Liver (tissue), 9 donors: Measurements from ENCODE around the gene ADAP1. TPM values are rescaled to one million over a fixed set of nuclear protein-coding genes. Genes with fewer than 3 reads are reported as not detected.

Experiments
- DNase-seq: peaks from one replicate; pipeline ENCODE4 v3.0.0-alpha.2; 2017; ENCODE audit warnings: low spot score
- H3K27ac ChIP-seq, 2 donors: one replicate each; pipeline ENCODE4 v1.7.0; 2013; ENCODE audit warnings: inconsistent platforms in 2 of 2, low read length in 2 of 2, control low read depth in 1 of 2, low read depth in 1 of 2, mild to moderate bottlenecking in 1 of 2
- H3K27me3 ChIP-seq, 4 donors: one replicate each; pipeline versions ENCODE4 v1.6.1 to v1.7.0; 2013; ENCODE audit warnings: low read length in 3 of 4, inconsistent platforms in 1 of 4, mild to moderate bottlenecking in 1 of 4, moderate library complexity in 1 of 4; ENCODE audit not compliant: control insufficient read depth in 4 of 4, insufficient read depth in 4 of 4
- H3K36me3 ChIP-seq, 4 donors: one replicate each; pipeline versions ENCODE4 v1.6.1 to v1.7.0; 2013; ENCODE audit warnings: low read length in 3 of 4, mild to moderate bottlenecking in 3 of 4, low read depth in 1 of 4, moderate library complexity in 1 of 4; ENCODE audit not compliant: control insufficient read depth in 4 of 4, insufficient read depth in 3 of 4
- H3K4me1 ChIP-seq, 4 donors: one replicate each; pipeline versions ENCODE4 v1.6.1 to v1.7.0; 2013; ENCODE audit warnings: low read length in 3 of 4, mild to moderate bottlenecking in 3 of 4, moderate library complexity in 1 of 4; ENCODE audit not compliant: control insufficient read depth in 4 of 4, insufficient read depth in 4 of 4
- H3K4me3 ChIP-seq, 3 donors: one replicate each; pipeline versions ENCODE4 v1.6.1 to v1.7.0; 2013; ENCODE audit warnings: low read length in 3 of 3, control low read depth in 1 of 3, low read depth in 1 of 3, mild to moderate bottlenecking in 1 of 3
- H3K9ac ChIP-seq, 2 donors: one replicate each; pipeline ENCODE4 v1.7.0; 2013; ENCODE audit warnings: low read length in 2 of 2, mild to moderate bottlenecking in 2 of 2, moderate library complexity in 2 of 2, control low read depth in 1 of 2, low read depth in 1 of 2
- H3K9me3 ChIP-seq, 4 donors: one replicate each; pipeline versions ENCODE4 v1.6.1 to v1.7.0; 2013; ENCODE audit warnings: low read length in 3 of 4; ENCODE audit not compliant: control insufficient read depth in 4 of 4
- FOXA1 ChIP-seq: IDR thresholded peaks from 2 replicates; pipeline ENCODE4 v1.6.1; 2016; ENCODE audit warnings: antibody characterized with exemption
- GABPA ChIP-seq, 2 donors: IDR thresholded peaks in 1 of 2; conservative IDR thresholded peaks in 1 of 2; 2 replicates each; pipeline ENCODE4 v1.6.1; 2016; ENCODE audit warnings: antibody characterized with exemption in 2 of 2, mild to moderate bottlenecking in 1 of 2, moderate library complexity in 1 of 2
- NR2F2 ChIP-seq: IDR thresholded peaks from 2 replicates; pipeline ENCODE4 v1.6.1; 2016; ENCODE audit warnings: antibody characterized with exemption
- RAD21 ChIP-seq, 2 donors: IDR thresholded peaks; 2 replicates each; pipeline ENCODE4 v1.6.1; 2016; ENCODE audit warnings: antibody characterized with exemption in 2 of 2, mild to moderate bottlenecking in 2 of 2
- RXRA ChIP-seq, 2 donors: IDR thresholded peaks; 2 replicates each; pipeline ENCODE4 v1.6.1; 2017 to 2018; ENCODE audit warnings: antibody characterized with exemption in 2 of 2, mild to moderate bottlenecking in 1 of 2
- TAF1 ChIP-seq: conservative IDR thresholded peaks from 2 replicates; pipeline ENCODE4 v1.6.1; 2016; ENCODE audit warnings: antibody characterized with exemption, mild to moderate bottlenecking
- YY1 ChIP-seq: IDR thresholded peaks from 2 replicates; pipeline ENCODE4 v1.6.1; 2016; ENCODE audit warnings: antibody characterized with exemption, mild to moderate bottlenecking
- WGBS: extraction: QIAGEN DNeasy Blood & Tissue Kit; methylation state at CpG from one replicate; pipeline ENCODE4 v1.1.7; 2013; 5-methylcytosine and 5-hydroxymethylcytosine counted together
- polyA plus RNA-seq, 2 donors: library from polyadenylated mRNA; stranded (reverse) in 1 of 2; unstranded in 1 of 2; fragments of 200-250 nt in 1 of 2; fragments of >200 nt in 1 of 2; fragmentation: Nextera tagmentation in 1 of 2; extraction: Ambion mirVana in 1 of 2; gene quantifications; one replicate each; pipeline versions ENCODE4 v1.2.1 to v1.2.3, GENCODE V29; 2013 to 2015
- total RNA-seq, 2 donors: library from RNA; depleted of rRNA; stranded (reverse); fragments of >200 nt; gene quantifications; one replicate each; pipeline ENCODE4 v1.2.3, GENCODE V29; 2014
- TF ChIP-seq, protein P1 (sequence below): IDR thresholded peaks from 2 replicates; pipeline ENCODE4 v1.6.1; 2016; ENCODE audit warnings: antibody characterized with exemption
- TF ChIP-seq, protein P2 (sequence below): IDR thresholded peaks from 2 replicates; pipeline ENCODE4 v1.6.1; 2016; ENCODE audit warnings: antibody characterized with exemption
- TF ChIP-seq, protein P3 (sequence below): IDR thresholded peaks from 2 replicates; pipeline ENCODE4 v1.6.1; 2016; ENCODE audit warnings: antibody characterized with exemption, mild to moderate bottlenecking
- TF ChIP-seq, protein P4 (sequence below): fragments of 150-350 bp; IDR thresholded peaks from 2 replicates; pipeline ENCODE4 v1.5.1; 2017; ENCODE audit warnings: improper control_type of control experiment, low read depth, low read length; ENCODE audit not compliant: missing input control
- TF ChIP-seq, protein P5 (sequence below): IDR thresholded peaks from 2 replicates; pipeline ENCODE4 v1.6.1; 2016; ENCODE audit warnings: antibody characterized with exemption
- donor health status: healthy.
- donor health status: healthy.
- donor health status: healthy.
- donor health status: healthy.
- donor health status: healthy.

Gene ADAP1
- total and polyA plus RNA-seq, 4 donors = 0.46 to 3.7 (median 2.7) TPM

DNA sequence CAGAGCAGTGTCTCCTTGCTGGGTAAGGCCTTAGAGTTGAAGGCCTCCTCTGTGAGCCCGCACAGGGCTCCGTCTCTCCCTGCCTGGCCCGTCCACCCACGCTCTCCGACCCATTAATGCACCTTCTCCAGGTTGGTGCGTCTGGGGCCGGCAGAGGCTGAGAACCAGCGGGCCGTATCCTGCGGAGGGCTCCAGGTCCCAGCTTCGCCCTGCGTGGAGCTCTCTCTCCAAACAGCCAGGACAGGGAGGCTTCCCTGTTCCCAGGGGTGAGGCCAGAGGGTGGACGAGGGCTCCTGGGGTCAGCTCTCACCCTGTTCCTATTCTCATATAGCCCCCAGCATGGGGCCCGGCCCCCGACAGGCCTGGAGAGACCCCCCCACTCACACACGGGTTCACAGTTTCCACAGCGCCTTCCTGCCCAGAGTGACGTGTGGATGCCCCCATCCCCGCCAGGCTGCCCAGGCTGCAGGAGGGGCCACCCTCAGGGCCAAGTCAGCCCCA, 43.5 kb downstream of the ADAP1 start (continued):
- TF ChIP-seq RAD21 (IDR thresholded peaks at IDR 0.05) (no peak), YY1 (no peak), TAF1 (no peak), FOXA1 (no peak)
- TF ChIP-seq, protein P1, sequence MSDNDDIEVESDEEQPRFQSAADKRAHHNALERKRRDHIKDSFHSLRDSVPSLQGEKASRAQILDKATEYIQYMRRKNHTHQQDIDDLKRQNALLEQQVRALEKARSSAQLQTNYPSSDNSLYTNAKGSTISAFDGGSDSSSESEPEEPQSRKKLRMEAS = no peak

DNA sequence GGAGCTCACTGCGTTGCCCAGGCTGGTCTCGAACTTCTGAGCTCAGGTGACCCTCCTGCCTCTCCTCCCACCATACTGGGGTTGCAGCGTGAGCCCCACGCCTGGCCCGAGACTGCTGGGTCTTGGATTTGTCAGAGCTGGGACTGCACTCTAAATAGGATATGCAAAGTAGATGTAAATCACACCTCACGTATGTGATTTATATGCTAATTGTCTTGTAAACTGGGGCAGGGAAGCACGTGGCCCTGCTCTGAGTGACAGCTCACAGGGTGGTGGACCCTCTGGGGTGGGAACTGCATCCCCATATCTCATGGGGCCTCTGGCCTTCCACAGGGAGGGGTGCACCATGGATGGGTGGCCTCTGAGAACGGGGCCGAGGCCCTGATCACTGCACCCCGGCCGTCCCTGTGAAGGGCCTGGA, 44.0 kb downstream of the ADAP1 start:
- Histone ChIP-seq H3K4me1 (peaks cover 0 to 7% (median 0%) of the 10 kb centered on the region in 4 donors), H3K27me3 (no peaks in the 10 kb centered on the region), H3K9me3 (no peaks in the 10 kb centered on the region), H3K36me3 (no peaks in the 10 kb centered on the region), H3K9ac (no peak overlapping the region), H3K27ac (no peak overlapping the region), H3K4me3 (no peak overlapping the region)
- DNase-seq = no peak
- TF ChIP-seq GABPA (IDR thresholded peaks at IDR 0.05 in 1 of 2, conservative IDR thresholded peaks at IDR 0.05 in 1 of 2) = no peak
- TF ChIP-seq, protein P2, sequence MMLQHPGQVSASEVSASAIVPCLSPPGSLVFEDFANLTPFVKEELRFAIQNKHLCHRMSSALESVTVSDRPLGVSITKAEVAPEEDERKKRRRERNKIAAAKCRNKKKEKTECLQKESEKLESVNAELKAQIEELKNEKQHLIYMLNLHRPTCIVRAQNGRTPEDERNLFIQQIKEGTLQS = no peak
- TF ChIP-seq NR2F2 = no peak
- TF ChIP-seq, protein P3, sequence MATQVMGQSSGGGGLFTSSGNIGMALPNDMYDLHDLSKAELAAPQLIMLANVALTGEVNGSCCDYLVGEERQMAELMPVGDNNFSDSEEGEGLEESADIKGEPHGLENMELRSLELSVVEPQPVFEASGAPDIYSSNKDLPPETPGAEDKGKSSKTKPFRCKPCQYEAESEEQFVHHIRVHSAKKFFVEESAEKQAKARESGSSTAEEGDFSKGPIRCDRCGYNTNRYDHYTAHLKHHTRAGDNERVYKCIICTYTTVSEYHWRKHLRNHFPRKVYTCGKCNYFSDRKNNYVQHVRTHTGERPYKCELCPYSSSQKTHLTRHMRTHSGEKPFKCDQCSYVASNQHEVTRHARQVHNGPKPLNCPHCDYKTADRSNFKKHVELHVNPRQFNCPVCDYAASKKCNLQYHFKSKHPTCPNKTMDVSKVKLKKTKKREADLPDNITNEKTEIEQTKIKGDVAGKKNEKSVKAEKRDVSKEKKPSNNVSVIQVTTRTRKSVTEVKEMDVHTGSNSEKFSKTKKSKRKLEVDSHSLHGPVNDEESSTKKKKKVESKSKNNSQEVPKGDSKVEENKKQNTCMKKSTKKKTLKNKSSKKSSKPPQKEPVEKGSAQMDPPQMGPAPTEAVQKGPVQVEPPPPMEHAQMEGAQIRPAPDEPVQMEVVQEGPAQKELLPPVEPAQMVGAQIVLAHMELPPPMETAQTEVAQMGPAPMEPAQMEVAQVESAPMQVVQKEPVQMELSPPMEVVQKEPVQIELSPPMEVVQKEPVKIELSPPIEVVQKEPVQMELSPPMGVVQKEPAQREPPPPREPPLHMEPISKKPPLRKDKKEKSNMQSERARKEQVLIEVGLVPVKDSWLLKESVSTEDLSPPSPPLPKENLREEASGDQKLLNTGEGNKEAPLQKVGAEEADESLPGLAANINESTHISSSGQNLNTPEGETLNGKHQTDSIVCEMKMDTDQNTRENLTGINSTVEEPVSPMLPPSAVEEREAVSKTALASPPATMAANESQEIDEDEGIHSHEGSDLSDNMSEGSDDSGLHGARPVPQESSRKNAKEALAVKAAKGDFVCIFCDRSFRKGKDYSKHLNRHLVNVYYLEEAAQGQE = no peak
- TF ChIP-seq, protein P4, sequence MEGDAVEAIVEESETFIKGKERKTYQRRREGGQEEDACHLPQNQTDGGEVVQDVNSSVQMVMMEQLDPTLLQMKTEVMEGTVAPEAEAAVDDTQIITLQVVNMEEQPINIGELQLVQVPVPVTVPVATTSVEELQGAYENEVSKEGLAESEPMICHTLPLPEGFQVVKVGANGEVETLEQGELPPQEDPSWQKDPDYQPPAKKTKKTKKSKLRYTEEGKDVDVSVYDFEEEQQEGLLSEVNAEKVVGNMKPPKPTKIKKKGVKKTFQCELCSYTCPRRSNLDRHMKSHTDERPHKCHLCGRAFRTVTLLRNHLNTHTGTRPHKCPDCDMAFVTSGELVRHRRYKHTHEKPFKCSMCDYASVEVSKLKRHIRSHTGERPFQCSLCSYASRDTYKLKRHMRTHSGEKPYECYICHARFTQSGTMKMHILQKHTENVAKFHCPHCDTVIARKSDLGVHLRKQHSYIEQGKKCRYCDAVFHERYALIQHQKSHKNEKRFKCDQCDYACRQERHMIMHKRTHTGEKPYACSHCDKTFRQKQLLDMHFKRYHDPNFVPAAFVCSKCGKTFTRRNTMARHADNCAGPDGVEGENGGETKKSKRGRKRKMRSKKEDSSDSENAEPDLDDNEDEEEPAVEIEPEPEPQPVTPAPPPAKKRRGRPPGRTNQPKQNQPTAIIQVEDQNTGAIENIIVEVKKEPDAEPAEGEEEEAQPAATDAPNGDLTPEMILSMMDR = no peak
- WGBS = 85% methylated on average over 11 of the region's 11 CpGs

DNA sequence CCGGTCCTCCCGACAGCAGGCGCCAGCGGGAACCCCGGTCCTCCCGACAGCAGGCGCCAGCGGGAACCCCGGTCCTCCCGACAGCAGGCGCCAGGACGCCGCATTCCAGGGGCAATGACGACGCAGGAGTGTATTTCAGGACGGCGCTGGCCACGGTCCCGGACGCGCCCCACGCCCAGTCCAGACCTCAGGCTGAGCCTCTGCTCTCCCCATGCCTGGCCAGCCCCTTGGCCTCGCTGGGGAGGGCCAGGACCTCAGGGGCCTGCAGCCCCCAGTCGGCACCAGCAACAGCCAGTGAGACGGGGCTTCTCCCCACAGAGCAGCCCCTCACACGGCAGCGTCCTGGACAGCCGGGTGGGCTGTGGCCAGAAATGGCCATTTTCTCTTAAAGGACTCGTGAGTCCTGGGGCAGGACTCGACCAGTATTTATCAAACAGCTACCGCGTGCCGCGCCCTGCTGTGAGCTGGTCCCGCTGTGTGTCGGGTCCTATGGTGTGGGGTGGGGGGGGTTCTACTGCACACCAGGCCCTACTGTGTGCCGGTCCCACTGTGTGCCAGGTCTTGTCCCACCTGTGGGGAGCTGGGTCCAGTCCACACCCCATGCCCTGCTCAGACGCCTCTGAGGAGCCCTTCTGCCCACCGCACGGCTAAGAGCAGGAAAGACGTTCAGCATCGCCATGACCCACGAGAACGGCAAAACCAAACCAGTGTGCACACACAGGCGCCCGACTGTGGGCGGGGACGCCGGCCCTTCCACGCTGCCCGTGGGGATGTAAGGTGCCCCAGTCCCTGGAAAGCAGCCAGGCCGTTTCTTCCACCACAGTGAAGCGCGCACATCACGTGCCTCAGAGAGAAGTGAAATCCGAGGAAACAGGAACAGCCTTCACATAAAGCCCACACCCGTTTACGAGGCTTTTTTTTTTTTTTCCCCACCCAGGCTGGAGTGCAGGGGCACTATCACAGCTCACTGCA, 44.8 kb downstream of the ADAP1 start:
- H3K4me1 ChIP-seq = peaks cover 0 to 7% (median 0%) of the 10 kb centered on the region in 4 donors
- no peak for DNase-seq
- H3K9ac ChIP-seq = no peak overlapping the region
- peak overlapping the region in 1 of 3 donors; percentile 27 for H3K4me3 ChIP-seq
- TF ChIP-seq, protein P3 = no peak
- TF ChIP-seq, protein P5, sequence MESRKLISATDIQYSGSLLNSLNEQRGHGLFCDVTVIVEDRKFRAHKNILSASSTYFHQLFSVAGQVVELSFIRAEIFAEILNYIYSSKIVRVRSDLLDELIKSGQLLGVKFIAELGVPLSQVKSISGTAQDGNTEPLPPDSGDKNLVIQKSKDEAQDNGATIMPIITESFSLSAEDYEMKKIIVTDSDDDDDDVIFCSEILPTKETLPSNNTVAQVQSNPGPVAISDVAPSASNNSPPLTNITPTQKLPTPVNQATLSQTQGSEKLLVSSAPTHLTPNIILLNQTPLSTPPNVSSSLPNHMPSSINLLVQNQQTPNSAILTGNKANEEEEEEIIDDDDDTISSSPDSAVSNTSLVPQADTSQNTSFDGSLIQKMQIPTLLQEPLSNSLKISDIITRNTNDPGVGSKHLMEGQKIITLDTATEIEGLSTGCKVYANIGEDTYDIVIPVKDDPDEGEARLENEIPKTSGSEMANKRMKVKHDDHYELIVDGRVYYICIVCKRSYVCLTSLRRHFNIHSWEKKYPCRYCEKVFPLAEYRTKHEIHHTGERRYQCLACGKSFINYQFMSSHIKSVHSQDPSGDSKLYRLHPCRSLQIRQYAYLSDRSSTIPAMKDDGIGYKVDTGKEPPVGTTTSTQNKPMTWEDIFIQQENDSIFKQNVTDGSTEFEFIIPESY = no peak
- TF ChIP-seq RXRA (IDR thresholded peaks at IDR 0.05) (no peak), YY1 (no peak)
- no peaks in the 10 kb centered on the region for H3K27me3 ChIP-seq
- no peaks in the 10 kb centered on the region for H3K36me3 ChIP-seq
- H3K9me3 ChIP-seq = no peaks in the 10 kb centered on the region
- H3K27ac ChIP-seq = no peak overlapping the region
- 46% methylated on average over 53 of the region's 58 CpGs for WGBS
